ENCODE data around the gene RNGTT.

DNA sequence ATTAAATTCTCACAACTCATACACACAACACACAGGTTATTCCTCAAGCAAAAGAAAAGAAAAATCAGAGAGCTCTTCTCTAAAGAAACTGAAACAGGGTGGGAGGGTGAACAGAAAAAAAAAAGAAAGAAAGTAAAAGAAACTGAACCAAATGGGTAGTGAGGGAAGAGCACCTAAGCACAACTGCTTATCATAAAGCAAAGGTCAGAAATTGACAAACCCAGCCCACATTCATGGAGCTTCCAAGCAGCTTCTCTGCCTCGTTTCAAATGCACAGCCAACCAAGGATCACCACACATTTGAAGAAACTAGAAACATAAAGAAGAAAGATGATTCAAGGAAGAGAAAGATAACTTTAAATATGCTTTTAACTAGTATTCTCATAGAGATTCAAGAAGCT, 90.5 kb downstream of the RNGTT start:
- no peak for TF ChIP-seq POLR2AphosphoS5 (IDR thresholded peaks at IDR 0.05)
- no peak for TF ChIP-seq POLR2A (IDR thresholded peaks at IDR 0.05)
- TF ChIP-seq, protein P1, sequence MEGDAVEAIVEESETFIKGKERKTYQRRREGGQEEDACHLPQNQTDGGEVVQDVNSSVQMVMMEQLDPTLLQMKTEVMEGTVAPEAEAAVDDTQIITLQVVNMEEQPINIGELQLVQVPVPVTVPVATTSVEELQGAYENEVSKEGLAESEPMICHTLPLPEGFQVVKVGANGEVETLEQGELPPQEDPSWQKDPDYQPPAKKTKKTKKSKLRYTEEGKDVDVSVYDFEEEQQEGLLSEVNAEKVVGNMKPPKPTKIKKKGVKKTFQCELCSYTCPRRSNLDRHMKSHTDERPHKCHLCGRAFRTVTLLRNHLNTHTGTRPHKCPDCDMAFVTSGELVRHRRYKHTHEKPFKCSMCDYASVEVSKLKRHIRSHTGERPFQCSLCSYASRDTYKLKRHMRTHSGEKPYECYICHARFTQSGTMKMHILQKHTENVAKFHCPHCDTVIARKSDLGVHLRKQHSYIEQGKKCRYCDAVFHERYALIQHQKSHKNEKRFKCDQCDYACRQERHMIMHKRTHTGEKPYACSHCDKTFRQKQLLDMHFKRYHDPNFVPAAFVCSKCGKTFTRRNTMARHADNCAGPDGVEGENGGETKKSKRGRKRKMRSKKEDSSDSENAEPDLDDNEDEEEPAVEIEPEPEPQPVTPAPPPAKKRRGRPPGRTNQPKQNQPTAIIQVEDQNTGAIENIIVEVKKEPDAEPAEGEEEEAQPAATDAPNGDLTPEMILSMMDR (IDR thresholded peaks at IDR 0.05): no peak
